ENCODE data around the gene ZNF260. TPM values are rescaled to one million over a fixed set of nuclear protein-coding genes. Genes with fewer than 3 reads are reported as not detected.

Gene ZNF260
- total and polyA plus RNA-seq, 2 of the 13 experiments (the other 11 are each of a cell fraction or from before 2014, with no cell fraction given): 2.8 to 10.5 TPM

DNA sequence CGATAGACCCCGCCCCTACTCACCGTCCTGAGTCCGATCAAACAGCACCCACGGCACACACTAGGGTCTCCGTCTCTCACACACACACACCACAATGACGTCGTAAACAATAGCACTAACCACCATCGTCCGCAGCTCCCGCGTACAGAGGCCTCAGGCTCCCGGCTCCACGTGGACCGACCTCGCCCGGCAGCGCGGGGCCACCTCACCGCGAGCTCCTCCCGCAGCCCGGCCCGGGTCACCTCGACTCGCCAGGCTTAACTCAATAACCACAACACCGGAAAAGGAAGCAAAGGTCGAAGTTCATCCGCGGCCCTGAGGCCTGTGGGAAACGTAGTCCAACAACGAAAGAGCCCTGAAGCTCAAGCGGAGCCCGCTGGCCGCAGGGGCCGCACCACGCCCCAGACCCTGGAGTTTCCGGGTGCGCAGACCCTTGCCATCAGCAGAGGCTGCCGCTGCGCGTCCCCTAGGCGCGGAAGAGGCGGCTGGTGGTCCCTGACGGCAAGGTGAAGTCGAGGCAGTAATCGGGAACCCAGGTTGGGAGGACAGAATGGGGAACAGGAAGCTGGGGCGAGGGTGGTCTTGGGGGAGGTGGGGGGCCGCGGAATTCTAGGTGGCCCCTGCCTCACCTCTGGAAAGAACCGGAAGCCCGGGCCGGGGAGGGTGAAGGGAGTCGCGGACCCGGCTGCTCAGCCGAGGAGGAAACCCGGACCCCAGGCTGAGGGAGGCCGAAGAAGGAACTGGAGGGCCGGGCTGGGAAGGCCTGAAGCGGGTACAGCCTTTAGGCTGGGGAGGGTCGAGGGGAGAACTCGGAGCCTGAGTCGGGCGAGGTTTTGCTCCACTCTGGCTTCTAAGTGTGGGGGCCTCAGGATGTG is 45.2 kb upstream of the ZNF260 start, which contains the start of gene ZNF529 (continued):
- TF ChIP-seq YY1 (IDR thresholded peaks at IDR 0.05; ENCODE audit: insufficient read depth, insufficient replicate concordance, low read depth, low read length): peak; percentile 49
- peak; percentile 84; the same call in 1 of the 2 replicates for TF ChIP-seq NCOR1 (IDR thresholded peaks at IDR 0.05; ENCODE audit: borderline replicate concordance, low read length)
- peak; percentile 80 for TF ChIP-seq ZNF33B (CRISPR knock-in tag; IDR thresholded peaks at IDR 0.05)
- TF ChIP-seq ZNF260 (CRISPR knock-in tag; IDR thresholded peaks at IDR 0.05; ENCODE audit: borderline replicate concordance, low read depth): no peak
- TF ChIP-seq ZMYM2 (CRISPR knock-in tag; IDR thresholded peaks at IDR 0.05): 0 out of 2 replicates have a peak, but pooled peaks have one; percentile 53
- TF ChIP-seq RARA (CRISPR knock-in tag; IDR thresholded peaks at IDR 0.05): peak; percentile 42; the same call in 1 of the 2 replicates
- TF ChIP-seq, protein P1, sequence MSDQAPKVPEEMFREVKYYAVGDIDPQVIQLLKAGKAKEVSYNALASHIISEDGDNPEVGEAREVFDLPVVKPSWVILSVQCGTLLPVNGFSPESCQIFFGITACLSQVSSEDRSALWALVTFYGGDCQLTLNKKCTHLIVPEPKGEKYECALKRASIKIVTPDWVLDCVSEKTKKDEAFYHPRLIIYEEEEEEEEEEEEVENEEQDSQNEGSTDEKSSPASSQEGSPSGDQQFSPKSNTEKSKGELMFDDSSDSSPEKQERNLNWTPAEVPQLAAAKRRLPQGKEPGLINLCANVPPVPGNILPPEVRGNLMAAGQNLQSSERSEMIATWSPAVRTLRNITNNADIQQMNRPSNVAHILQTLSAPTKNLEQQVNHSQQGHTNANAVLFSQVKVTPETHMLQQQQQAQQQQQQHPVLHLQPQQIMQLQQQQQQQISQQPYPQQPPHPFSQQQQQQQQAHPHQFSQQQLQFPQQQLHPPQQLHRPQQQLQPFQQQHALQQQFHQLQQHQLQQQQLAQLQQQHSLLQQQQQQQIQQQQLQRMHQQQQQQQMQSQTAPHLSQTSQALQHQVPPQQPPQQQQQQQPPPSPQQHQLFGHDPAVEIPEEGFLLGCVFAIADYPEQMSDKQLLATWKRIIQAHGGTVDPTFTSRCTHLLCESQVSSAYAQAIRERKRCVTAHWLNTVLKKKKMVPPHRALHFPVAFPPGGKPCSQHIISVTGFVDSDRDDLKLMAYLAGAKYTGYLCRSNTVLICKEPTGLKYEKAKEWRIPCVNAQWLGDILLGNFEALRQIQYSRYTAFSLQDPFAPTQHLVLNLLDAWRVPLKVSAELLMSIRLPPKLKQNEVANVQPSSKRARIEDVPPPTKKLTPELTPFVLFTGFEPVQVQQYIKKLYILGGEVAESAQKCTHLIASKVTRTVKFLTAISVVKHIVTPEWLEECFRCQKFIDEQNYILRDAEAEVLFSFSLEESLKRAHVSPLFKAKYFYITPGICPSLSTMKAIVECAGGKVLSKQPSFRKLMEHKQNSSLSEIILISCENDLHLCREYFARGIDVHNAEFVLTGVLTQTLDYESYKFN (CRISPR knock-in tag; conservative IDR thresholded peaks at IDR 0.05): peak; percentile 29; the same call in 1 of the 2 replicates
- TF ChIP-seq ZNF232 (CRISPR knock-in tag; IDR thresholded peaks at IDR 0.05; ENCODE audit: borderline replicate concordance): no peak; the same call in 1 of the 2 replicates
- TF ChIP-seq ZBTB38 (CRISPR knock-in tag; IDR thresholded peaks at IDR 0.05): 0 out of 2 replicates have a peak, but pooled peaks have one; percentile 17
- TF ChIP-seq, protein P2, sequence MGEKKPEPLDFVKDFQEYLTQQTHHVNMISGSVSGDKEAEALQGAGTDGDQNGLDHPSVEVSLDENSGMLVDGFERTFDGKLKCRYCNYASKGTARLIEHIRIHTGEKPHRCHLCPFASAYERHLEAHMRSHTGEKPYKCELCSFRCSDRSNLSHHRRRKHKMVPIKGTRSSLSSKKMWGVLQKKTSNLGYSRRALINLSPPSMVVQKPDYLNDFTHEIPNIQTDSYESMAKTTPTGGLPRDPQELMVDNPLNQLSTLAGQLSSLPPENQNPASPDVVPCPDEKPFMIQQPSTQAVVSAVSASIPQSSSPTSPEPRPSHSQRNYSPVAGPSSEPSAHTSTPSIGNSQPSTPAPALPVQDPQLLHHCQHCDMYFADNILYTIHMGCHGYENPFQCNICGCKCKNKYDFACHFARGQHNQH (CRISPR knock-in tag; IDR thresholded peaks at IDR 0.05): 0 out of 2 replicates have a peak, but pooled peaks have one; percentile 31
- TF ChIP-seq EEA1 (CRISPR knock-in tag; IDR thresholded peaks at IDR 0.05; ENCODE audit: borderline replicate concordance): 0 out of 2 replicates have a peak, but pooled peaks have one; percentile 30
- TF ChIP-seq BHLHE40 (IDR thresholded peaks at IDR 0.05; ENCODE audit: low read length): no peak
- no peak for TF ChIP-seq NR2F6 (IDR thresholded peaks at IDR 0.05)
- TF ChIP-seq NR2F6 (CRISPR knock-in tag; IDR thresholded peaks at IDR 0.05): peak; percentile 79; the same call in 1 of the 2 replicates
- TF ChIP-seq SOX6 (IDR thresholded peaks at IDR 0.05): no peak
- TF ChIP-seq SOX6 (CRISPR knock-in tag; IDR thresholded peaks at IDR 0.05): peak; percentile 39; the same call in 1 of the 2 replicates
- no peak for TF ChIP-seq SATB2 (CRISPR knock-in tag; IDR thresholded peaks at IDR 0.05)
- TF ChIP-seq ZFP36L1 (CRISPR knock-in tag; IDR thresholded peaks at IDR 0.05): peak; percentile 50; the same call in 1 of the 2 replicates
- TF ChIP-seq, protein P3, sequence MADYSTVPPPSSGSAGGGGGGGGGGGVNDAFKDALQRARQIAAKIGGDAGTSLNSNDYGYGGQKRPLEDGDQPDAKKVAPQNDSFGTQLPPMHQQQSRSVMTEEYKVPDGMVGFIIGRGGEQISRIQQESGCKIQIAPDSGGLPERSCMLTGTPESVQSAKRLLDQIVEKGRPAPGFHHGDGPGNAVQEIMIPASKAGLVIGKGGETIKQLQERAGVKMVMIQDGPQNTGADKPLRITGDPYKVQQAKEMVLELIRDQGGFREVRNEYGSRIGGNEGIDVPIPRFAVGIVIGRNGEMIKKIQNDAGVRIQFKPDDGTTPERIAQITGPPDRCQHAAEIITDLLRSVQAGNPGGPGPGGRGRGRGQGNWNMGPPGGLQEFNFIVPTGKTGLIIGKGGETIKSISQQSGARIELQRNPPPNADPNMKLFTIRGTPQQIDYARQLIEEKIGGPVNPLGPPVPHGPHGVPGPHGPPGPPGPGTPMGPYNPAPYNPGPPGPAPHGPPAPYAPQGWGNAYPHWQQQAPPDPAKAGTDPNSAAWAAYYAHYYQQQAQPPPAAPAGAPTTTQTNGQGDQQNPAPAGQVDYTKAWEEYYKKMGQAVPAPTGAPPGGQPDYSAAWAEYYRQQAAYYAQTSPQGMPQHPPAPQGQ (CRISPR knock-in tag; IDR thresholded peaks at IDR 0.05; ENCODE audit: borderline replicate concordance): 0 out of 2 replicates have a peak, but pooled peaks have one; percentile 90
- peak; percentile 49; the same call in 1 of the 2 replicates for TF ChIP-seq FOXA3 (CRISPR knock-in tag; IDR thresholded peaks at IDR 0.05)
- peak; percentile 58 for TF ChIP-seq HNF4A (CRISPR knock-in tag; IDR thresholded peaks at IDR 0.05)
- peak; percentile 71; the same call in 1 of the 2 replicates for TF ChIP-seq KLF12 (CRISPR knock-in tag; IDR thresholded peaks at IDR 0.05; ENCODE audit: borderline replicate concordance)
- TF ChIP-seq SIN3A (IDR thresholded peaks at IDR 0.05; ENCODE audit: borderline replicate concordance, low read depth, low read length): peak; percentile 90

Measured in HepG2 (cell line).